Mesenteric fat pad (tissue), 1 donor: ENCODE results near the gene LCN6. TPM values are rescaled to one million over a fixed set of nuclear protein-coding genes. Genes with fewer than 3 reads are reported as not detected.

Experiments
- DNase-seq: peaks from one replicate; pipeline ENCODE4 v3.0.0-alpha.2; 2020; ENCODE audit warnings: low spot score
- total RNA-seq: library from RNA; stranded (reverse); fragmentation: NEBNext Ultra II Directional; extraction: Animal tissue kit (Norgen Biotek cat#: 25700); gene quantifications from one replicate; pipeline ENCODE4 v1.2.1, GENCODE V29; 2021
- donor health status: DM: yes; HTN: yes; CAD: no.

Gene LCN6
- total RNA-seq, 1 donor from 2014 or later = 16.2 TPM

DNA sequence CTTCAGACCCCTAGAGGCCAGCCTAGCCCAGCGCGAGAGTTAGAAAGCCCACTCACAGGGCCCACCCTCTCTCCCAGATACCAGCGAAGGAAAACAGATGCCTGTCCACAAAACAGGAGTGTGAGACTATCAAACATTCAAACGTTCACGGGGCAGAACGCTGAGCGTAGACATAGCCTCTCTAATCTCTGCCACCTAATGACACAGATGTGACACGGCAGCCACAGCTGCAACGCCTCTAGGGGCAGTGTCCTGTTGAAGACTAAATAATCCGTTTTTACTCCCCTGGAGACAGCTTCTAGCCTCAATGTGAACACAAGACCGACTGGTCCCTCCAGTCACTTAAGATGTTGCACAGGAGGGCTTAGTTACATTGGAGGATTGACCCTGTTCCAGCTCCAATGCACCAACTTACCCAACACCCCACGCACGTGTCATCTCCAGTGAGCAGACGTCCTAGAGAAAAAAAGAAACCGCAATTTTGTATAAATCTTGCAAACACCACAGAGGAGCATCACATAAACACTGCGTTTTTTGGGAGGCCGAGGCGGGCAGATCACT lies 21.6 kb downstream of the LCN6 start:
- DNase-seq = no peak

DNA sequence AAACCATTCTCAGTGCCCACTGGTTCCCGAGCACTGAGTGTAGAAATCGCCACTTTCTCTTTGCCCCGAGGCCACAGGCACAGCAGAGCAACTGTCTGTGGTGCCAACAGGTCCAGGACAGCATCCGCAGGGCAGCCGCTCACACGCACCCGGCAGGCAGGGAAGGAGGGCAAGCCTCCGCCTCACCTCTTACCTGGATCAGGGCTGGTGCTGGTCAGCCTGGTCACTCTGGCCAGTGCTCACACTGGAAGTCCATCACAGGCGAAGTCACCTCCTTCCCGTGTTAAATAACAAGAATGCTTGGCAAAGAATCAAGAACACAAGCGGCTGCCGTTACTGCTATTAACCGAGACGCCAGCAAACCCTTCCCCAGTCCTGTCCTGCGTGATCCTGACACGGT lies 22.2 kb downstream of the LCN6 start:
- no peak for DNase-seq

DNA sequence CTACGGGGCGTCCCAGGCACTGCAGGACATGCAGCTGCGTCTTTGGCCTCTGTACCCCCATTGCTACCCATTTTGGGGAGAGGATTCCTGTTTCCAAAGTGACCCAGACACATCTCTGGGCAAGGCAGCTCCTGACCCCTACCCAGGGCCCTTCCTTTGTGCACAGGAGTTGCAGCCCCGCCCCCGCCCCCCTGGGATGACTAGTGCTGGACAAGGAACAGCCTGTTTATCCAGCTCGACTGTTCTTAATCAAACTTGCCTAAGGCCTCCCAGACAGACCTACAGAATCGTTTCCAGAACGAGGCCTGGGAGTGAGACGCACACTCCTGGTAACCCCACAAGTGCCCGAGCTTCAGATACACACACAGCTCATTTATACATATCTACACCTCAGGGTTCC lies 22.7 kb downstream of the LCN6 start:
- no peak for DNase-seq

DNA sequence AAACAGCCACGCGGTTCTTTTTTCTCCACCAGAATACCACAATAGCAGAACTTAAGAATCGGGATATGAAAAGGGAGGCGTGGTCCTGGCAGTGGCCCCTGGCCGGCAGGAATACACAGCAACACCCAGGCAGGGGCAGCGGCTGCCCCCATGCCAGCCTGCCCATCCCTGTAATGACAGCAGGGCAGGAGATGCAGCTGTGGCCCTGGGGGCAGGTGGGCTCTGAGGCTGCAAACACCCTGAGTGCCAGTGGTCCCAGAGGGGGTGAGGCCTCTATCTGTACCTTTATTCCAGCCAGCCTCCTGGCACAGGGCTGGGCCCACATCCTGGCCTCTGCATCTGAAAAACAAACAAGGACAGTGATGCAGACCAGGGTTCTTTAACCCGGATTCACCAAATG lies 23.6 kb downstream of the LCN6 start:
- no peak for DNase-seq

- DNase-seq = no peak
Measured at GRCh38 chr9:136723989-136724388, 24.3 kb downstream of the LCN6 start.

GRCh38 chr9:136723362-136723976 lies 24.9 kb downstream of the LCN6 start:
- DNase-seq = no peak

DNA sequence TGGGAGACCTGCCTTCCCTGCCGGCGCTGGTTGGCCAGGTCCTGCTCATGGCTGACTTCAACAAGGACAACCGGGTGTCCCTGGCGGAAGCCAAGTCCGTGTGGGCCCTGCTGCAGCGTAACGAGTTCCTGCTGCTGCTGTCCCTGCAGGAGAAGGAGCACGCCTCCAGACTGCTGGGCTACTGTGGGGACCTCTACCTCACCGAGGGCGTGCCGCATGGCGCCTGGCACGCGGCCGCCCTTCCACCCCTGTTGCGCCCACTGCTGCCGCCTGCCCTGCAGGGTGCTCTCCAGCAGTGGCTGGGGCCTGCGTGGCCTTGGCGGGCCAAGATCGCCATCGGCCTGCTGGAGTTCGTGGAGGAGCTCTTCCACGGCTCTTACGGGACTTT lies 25.4 kb downstream of the LCN6 start:
- no peak for DNase-seq

DNA sequence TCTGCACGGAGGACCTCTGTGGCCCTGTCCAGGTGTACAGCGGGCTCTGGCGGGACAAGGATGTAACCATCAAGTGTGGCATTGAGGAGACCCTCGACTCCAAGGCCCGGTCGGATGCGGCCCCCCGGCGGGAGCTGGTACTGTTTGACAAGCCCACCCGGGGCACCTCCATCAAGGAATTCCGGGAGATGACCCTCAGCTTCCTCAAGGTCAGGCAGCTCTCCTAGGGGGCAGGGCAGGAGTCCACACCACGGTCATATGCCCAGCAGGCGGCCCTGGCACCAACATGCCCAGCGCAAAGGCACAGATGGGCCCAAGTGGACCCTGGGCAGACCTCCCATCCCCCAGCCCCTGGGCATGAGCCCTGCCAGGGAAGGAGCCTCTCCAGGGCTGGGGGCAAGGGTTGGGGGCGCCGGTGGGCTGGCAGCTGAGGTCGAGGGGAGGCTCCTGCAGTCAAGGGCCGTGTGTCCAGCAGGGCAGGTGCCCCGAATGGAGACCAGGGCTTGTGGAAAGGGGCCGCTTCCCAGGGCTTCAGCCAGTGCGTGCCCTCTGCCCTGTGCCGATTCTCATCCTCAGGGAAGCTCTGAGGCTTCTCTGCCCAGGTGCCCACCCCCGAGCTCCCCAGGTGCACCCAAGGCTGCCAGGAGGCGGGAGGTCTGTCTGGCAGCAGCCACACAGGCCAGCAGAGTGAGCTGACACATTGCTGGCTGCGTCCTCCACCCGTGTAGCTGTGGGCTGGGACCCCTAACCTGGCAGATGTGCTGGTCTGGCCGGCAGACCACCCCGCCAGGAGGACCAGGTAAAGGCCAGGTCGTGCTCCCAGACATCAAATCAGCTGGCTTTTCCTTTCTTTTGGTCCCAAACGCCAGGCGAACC lies 26.0 kb downstream of the LCN6 start:
- no peak for DNase-seq

DNA sequence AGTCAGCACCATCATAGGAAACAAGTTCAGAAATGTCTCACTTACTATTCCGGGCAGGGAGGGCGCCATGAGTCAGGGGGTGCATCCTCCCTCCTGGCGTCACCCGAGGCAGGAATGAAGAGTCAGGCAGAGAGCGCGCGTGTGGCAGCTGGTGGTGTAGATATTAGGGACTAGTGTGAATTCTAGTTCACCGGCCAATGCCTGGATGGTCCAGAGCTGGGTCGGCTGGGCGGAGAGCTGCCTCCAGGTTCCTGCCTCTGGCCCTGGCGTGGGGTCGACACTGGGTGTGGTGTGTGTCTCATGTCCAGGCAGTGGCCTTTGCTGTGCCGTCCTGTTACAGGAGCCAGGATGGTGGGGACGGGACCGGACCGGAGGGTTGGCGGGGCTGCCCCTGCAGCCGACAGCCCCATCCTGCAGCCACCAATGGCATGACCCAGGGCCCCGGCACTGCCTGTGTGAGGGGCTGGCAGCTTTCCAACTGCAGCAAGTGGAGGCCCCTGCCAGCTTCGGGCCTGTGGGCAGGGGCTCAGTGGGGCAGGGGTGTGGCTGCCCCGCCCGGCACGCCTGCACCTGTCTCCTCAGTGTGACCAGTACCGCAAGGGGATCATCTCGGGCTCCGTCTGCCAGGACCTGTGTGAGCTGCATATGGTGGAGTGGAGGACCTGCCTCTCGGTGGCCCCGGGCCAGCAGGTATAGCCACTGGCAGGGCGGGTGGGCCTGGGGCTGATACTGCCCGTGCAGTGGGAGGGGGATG lies 26.8 kb downstream of the LCN6 start:
- no peak for DNase-seq

- DNase-seq = no peak
Measured at GRCh38 chr9:136720898-136721338, 27.4 kb downstream of the LCN6 start.

GRCh38 chr9:136720251-136720897 lies 28.0 kb downstream of the LCN6 start:
- DNase-seq = no peak

DNA sequence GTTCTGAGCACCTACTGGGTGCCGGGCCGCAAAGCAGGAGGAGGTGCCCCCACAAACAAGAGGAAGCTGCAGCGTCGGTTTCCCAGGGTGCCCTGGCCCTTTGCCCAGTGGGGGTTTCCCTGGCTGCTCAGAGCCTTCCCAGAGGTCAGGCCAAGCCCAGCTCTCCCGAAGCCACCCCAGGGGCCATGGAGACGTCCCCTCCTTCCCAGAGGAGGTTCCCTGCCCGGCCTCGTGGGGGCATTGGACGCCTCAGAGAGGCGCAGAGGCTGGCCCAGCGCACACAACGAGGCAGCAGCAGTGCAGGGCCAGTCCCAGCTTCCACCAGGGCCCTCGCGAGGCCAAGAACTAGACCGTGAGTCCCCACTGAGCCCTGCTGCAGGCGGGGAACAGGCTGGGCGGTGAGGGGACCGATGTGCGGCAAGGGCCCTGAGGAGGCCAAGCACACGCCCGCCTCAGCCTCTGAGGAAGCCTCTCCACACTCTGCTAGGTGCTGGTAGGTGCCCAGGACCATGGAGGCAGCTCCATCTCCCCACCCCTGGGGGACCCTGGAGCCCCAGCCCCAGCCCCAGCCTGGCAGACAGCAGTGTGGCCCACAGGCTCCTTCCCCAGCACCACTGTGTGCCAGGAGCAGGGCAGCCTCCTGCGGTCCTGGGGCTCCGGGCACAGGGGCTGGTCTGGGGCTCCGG lies 29.0 kb downstream of the LCN6 start:
- DNase-seq = no peak

GRCh38 chr9:136718345-136719194 lies 29.8 kb downstream of the LCN6 start:
- DNase-seq = no peak

DNA sequence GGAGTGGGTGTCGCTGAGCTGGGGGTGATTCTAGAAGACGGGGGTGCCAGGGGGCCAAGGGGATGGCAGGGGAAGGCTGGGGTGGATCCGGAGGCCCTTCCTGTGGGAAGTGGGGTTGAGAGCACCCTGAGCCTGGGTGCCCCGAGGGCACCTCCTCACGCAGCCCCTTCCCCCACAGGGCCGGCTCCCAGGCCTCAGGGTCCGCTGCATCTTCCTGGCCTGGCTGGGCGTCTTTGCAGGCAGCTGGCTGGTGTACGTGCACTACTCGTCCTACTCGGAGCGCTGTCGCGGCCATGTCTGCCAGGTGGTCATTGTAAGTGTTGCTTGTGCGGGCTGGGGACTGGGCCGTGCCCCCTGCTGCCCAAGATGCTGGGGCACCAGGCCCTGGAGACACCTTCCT lies 30.9 kb downstream of the LCN6 start:
- no peak for DNase-seq

GRCh38 chr9:136714893-136715274 lies 33.4 kb downstream of the LCN6 start:
- DNase-seq = no peak

GRCh38 chr9:136714096-136714892 lies 34.0 kb downstream of the LCN6 start:
- no peak for DNase-seq

GRCh38 chr9:136713550-136713949 lies 34.8 kb downstream of the LCN6 start:
- no peak for DNase-seq

DNA sequence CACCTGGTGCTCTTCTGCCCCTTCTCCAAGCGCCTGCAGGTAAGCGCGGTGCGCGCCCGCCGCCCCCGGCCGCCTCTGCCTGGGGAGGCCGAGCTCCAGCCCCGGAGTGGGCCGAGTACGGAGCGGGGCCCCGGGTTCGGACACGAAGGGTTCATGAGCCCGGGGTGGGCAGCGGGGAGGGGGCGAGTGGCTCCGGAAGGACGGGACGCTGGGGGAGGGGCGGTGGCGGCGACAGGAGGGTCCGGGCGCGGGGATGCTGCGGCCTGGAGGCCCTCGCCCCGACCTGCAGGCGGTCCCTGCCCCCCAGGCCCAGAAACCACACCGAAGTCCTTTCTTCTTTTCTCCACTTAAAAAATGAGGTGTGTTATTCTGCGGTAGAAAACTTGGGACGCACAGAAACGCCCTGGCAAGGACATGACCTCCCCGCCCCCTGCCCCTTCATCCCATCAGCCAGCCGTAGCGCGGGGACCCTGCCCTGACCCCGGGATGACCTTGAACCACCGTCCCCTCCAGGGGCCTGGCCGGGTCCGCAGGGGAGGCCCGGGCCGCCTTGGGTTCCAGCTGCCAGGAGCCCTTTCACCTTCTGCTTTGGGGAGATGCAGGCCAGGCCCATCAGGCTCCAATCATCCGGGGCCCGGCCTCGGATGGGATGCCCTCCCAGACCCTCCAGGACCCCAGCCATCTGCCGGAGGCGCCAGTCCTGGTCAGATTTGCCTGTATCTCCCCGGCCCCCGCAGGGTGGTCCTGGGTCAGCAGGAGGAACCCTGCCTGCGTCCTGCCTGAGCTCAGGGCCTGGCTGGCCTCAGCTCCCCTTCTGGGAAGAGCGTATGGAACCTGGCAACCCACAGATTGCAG lies 35.4 kb downstream of the LCN6 start:
- no peak for DNase-seq
